SKM-1 treated with dmso at 0.1 percent for 144 hours (cell line): ENCODE data around the gene SLFN5.
"Not testable (repeated sequence)": the region's sequence is repeated elsewhere in the genome, so short reads cannot be mapped to it uniquely, and the experiment has no call there.

Experiments used
- DNase-seq: peaks from one replicate; lab custom pipeline; 2025; ENCODE audit not compliant: unreplicated experiment; lab: John Stamatoyannopoulos, UW

The SLFN5 gene

DNA sequence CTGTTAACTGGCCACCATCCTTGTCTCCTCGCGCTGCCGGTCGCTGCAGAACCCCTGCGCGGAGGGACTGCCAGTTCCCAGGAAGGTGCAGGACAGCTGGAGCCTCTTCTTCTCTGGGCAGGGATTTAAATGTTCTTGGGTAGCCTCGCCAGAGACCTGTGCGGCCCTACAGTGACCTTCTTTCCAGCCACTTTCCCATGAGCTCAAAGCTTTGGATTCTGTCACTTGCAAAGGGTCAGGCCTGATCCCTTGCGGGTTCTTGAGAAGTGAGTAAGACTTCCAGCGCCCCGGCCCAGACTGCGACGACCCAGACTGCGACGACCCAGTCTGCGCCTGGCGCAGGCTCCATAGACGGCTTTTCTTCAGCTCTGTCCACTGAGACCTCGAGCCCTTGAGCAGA is 1.4 kb upstream of the SLFN5 start:
- no peak for DNase-seq

DNA sequence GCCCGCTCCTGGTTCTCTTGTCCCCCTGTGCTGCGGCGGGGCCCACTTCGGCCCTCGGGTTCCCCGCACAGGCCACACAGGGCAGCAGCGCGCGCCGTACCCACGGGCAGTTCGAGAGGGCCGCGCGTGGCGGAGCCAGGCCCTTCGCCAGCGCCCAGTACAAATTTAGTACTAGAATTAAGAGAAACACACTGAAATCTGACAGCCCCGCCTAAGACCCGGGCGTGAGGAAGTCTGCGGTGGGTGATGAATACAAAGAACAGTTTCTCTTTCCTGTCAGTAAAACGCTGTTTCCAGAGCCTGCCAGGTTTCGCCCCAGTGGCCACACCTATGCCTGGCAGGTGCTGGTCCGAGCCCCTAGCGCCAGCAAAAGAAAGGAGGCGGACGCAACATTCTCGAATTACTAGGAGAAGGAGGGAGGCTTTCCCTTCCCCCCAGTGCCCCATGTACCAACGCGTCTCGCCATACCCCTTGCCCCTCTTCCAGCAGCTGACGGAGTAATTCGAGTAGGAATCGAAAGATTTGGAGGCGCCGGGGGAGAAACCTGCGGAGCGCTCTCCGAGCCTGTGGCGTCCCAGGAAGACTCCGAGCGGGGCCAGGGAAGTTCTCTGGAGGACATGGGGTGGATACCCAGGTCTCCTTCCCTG is 591 bp upstream of the SLFN5 start:
- peak; percentile 54 for DNase-seq

DNA sequence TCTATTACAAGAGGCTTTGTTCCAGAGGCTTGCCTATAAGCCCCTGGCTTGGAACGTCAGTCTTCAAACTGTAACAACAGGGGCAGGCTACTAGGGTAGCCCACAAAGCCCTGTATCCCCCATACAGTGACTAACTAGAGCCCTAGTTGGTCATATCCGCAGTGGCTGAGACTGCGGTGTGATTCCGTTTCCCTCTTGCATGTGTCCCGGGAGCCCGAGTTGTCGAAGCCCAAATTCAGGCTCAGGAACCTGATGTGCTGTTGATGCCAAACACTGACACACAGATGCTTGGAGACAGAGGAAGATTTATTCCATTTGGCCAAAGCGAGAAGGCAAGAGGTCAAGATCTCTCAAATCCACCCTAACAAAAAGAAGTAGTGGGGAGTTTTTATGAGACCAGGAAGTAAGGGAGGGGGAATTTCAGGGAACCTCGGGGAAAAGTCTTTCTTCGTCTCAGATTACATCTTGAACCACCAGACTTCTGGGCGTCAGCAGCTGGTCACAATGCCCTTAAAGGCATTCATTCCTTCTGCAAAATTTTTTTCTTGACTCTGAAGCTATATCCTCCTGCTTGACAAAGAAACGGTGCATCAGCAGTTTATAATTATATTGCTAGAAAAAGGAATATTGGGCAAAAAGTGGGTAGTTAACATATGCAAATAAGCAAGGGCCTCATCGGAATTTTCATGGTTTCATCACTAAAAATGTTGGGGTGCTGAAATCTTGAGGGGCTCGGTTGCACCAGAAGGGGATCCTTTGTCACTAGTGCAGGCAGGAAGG is 879 bp downstream of the SLFN5 start:
- no peak for DNase-seq

DNA sequence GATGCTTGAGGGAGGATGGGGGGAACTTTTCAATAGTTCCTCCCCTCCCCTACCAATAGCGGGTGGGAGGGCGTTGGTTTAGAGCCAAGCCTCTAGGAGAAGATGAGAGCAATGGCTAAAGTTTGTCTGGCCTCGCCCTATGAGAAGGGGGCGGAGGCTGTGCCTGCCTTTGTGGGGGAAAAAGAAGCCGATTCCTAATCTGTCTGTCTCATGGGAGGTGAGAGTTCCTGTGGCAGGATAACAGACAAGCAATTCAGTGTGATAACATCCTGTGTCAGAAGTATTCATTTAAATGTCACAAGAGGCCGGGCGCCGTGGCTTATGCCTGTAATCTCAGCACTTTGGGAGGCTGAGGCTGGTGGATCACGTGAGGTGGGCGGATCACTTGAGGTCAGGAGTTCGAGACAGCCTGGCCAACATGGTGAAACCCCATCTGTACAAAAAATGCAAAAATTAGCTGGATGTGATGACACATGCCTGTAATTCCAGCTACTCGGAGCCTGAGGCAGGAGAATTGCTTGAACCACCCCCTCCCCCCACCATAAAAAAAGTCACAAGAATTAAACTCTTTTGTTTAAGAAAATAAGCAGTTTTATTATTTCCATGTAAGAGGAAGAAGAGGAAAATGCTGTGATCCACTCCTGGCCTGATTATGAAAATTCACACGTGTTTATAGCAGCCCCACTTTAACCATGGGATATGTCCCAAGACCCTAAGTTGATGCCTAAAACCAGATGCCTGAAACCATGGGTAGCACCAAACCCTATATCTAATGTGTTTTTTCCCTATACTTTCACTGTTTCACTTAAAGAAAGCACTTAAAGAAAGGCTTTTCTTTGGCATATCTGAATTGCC is 1.7 kb downstream of the SLFN5 start:
- DNase-seq: no peak

DNA sequence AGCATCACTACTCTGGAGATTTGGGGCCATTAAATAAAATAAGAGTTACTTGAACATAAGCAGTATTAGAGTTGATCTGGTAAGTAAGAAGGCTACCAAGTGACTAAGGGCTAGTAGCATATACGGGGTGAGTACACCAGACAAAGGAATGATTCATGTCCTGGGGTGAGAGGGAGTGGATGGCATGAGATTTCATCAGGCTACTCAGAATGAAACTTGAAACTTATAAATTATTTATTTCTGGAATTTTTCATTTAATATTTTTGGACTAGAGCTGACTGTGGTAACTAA is 2.3 kb downstream of the SLFN5 start:
- no peak for DNase-seq

DNA sequence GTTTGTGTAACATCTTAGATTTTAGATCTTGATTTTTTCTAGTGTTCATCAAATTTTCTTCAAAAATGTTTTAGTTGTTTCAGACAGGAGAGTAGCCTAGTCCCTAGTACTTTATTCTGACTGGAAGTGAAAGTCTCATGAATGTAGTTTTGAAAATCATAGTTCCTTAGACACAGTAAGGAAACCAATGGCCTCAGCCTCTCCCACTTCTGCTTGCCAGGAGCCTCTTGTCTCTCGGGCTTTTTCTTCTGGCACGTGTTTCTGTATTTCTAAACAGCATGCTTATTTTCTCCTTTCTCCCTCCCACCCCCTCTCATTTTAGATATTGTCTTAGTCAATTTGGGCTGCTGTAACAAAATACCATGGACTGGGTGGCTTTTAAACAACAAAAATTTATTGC is 9.8 kb downstream of the SLFN5 start:
- DNase-seq: no peak

DNA sequence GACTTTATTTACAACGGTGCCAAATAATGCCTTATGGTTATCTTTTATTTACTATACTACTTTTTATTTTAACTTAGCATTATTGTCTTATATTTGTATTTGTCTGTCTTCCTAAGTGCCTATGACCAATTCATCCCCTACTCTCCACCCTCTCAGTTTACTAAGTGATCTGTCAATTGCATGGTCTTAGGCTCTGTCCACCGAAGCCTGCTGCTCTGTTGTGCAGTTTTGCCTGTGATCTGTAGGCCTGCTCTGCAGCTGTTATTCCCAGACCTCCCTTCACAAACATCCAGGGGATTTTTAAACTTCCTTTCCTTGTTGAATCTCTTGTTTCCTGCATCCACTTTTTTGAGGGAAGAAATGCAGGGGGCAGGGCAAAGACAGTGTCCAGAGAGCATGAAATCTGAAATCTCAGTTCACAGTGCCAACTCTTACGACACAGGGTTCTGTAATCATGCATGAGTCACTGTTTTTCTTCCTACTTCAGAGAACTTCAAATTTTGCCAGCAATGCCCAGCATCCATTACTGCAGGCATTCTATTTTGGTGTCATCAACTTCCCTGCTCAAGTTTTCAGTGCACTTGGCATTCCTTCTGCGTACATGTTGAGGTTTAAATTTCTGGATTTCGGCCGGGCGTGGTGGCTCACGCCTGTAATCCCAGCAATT is 11.4 kb downstream of the SLFN5 start:
- DNase-seq: peak; percentile 71

DNA sequence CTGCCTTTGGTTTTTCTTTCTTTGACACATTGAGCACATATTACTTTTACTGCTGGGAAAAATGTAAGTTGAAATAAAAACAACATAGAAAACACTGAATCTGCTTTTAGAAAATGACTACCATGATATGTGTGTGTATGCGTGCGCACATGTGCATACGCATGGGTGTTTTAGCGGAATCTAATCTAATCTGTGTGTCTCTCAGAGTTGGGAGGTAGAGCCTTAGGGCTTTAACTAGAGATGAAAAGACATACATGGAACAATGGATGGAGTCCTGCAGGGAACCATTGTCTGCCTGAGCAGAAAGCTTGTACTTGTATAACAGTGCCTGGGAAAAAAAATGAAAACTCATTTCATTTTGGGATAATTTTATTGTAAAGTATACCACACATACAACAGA is 12.4 kb downstream of the SLFN5 start:
- DNase-seq: no peak

DNA sequence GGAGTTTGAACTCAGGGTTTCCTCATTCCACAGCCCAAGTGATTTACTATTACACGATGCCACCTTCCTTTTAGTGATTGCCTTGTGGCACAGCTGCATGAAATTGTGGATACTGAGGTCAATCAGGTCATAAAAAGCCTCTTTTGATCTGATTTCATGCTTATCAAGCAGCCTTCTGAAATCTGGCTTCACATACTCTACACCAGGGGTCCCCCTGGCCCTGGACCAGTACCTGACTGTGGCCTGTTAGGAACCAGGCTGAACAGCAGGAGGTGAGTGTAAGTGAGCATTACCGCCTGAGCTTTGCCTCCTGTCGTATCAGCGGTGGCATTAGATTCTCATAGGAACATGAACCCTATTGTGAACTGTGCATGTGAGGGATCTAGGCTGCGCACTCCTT is 13.8 kb downstream of the SLFN5 start:
- DNase-seq: no peak

DNA sequence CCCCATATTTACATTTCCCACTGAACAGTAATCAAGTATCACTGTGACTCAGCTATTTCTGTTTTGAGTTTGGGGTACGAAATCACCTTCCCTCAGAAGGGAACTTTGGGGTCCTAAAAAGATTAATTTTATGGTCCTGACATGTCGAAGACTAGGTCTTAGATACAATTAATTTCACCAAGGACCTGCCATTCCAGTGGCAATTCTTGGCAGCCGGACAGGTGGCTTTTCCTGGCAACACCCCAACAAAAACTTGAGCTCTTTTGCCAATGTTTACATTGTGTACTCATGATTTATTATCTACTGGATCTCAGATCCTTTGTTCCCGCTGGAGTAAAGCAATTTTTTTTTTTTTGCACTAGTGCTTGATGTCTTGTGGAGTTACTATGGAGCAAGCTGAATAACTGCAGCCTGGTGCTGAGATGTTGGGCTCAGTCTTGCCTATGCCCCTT is 14.4 kb downstream of the SLFN5 start:
- no peak for DNase-seq

DNA sequence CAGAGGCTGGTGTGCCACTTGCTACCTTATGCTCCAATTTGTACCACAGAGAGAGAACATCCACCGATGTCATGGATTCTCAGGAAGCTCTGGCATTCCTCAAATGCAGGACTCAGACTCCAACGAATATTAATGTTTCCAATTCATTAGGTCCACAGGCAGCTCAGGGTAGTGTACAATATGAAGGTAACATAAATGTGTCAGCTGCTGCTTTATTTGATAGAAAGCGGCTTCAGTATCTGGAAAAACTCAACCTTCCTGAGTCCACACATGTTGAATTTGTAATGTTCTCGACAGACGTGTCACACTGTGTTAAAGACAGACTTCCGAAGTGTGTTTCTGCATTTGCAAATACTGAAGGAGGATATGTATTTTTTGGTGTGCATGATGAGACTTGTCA is 16.1 kb downstream of the SLFN5 start:
- DNase-seq: no peak

DNA sequence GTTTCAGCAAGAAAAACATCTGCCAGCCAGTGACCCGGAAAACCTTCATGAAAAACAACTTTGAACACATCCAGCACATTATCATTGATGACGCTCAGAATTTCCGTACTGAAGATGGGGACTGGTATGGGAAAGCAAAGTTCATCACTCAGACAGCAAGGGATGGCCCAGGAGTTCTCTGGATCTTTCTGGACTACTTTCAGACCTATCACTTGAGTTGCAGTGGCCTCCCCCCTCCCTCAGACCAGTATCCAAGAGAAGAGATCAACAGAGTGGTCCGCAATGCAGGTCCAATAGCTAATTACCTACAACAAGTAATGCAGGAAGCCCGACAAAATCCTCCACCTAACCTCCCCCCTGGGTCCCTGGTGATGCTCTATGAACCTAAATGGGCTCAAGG is 22.2 kb downstream of the SLFN5 start:
- no peak for DNase-seq

DNA sequence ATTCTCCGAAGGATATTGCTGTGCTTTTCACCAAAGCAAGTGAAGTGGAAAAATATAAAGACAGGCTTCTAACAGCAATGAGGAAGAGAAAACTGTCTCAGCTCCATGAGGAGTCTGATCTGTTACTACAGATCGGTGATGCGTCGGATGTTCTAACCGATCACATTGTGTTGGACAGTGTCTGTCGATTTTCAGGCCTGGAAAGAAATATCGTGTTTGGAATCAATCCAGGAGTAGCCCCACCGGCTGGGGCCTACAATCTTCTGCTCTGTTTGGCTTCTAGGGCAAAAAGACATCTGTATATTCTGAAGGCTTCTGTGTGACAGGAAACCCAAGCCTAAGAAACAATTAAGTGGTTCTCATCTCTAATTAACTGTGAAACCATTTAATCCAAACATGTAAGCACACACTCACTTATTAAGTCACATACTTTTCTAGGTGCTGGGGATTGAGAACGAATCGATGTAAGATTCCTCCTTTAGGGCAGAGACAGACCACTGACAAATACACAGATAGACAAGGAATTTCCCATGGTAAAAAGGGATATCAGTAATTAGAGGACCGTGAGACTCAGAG is 22.8 kb downstream of the SLFN5 start:
- DNase-seq: no peak

DNA sequence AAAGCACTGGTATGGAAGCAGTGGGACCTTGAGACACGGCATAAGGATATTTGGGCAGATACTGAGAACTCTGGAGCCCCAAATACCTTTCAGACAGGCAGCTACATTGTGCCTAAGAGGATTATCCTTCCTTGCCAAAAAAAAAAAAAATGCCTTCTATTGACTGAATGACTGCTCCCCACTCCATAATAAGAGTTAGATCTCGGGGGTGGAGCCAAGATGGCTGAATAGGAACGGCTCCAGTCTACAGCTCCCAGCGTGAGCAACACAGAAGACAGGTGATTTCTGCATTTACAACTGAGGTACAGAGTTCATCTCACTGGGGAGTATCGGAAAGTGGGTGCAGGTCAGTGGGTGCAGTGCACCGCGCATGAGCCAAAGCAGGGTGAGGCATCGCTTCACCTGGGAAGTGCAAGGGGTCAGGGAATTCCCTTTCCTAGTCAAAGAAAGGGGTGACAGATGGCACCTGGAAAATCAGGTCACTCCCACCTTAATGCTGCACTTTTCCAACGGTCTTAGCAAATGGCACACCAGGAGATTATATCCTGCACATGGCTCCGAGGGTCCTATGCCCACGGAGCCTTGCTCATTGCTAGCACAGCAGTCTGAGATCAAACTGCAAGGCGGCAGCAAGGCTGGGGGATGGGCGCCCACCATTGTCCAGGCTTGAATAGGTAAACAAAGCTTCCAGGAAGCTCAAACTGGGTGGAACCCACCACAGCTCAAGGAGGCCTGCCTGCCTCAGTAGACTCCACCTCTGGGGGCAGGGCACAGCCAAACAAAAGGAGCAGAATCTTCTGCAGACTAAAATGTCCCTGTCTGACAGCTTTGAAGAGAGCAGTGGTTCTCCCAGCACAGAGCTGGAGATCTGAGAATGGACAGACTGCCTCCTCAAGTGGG is 31.5 kb downstream of the SLFN5 start:
- DNase-seq: not testable (repeated sequence)

DNA sequence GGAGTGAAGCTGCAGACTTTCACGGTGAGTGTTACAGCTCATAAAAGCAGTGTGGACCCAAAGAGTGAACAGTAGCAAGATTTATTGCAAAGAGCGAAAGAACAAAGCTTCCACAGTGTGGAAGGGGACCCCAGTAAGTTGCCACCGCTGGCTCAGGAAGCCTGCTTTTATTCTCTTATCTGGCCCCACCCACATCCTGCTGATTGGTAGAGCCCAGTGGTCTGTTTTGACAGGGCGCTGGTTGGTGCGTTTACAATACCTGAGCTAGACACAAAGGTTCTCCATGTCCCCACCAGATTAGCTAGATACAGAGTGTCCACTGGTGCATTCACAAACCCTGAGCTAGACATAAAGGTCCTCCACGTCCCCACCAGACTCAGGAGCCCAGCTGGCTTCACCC is 35.6 kb downstream of the SLFN5 start:
- DNase-seq: not testable (repeated sequence)

DNA sequence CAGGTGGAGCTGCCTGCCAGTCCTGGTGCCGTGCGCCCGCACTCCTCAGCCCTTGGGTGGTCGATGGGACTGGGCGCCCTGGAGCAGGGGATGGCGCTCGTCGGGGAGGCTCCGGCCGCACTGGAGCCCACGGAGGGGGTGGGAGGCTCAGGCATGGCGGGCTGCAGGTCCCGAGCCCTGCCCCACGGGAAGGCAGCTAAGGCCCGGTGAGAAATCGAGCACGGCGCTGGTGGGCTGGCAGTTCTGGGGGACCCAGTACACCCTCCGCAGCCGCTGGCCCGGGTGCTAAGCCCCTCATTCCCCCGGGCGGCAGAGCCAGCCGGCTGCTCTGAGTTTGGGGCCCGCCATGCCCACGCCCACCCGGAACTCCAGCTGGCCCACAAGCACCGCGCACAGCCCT is 36.0 kb downstream of the SLFN5 start:
- DNase-seq: not testable (repeated sequence)

DNA sequence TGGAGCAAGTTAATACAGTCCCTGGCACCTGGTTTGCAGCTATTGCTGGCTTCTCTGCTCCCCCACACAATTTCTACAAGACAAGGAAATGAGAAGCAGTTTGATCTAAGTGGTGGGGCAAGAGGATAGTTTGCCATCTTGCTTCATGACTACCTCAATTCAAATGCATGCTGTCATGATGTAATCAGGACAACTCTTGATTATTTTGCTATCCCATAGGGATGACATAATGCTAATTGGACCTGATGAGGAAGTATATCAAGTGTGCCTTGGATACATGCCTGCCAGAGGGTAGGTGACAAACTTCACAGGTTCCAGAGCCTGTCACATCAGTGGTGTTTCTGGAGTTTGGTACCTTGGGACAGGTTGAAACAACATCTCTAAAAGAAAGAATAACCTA is 40.9 kb downstream of the SLFN5 start:
- no peak for DNase-seq

DNA sequence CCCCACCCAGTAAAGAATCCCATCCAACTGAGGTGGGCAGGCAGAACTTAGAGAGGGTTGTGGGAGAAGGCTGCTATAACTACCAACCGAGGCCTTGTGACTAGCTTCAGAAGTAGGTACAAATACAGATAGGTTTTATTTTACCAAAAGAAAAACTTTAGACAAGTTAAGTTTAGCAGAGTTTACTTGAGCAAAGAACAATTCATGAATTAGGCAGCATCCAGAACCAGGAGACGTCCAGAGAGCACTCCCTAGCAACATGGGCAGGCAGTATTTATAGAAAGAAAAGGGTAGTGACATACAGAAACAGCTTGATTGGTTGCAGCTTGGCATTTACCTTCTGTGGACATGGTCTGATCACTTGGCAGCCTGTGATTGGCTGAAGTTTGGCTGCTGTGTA is 42.1 kb downstream of the SLFN5 start:
- no peak for DNase-seq

DNA sequence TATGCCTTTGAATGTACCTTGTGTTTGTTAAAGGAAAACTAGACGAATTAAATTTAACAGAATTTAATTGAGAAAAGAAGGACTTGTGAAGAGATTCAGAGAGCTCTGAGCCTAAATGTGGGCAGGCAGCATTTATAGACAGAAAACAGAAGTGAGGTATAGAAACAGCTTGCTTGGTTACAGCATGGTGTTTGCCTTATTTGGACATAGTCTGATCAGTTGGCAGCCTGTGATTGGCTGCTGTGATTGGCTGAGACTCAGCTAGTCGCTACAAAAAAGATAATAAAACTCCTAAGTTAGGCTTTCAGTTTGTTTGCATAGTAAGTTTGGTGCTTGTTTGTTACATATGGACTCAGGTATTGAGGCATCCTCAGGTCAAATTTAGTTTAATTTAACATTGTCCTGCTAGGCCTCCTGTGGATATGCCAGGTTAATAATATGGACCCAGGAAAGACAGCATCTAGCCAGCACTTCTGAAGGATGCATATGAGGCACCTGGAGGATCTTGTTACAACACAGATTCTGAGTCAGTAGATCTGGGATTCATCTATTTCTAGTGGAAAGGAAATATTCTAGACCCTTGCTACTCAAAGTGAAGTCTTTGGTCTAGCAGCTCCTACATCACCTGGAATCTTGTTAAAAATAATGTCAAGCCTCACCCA is 43.4 kb downstream of the SLFN5 start:
- DNase-seq: no peak
